NOMO-1 treated with dmso at 0.1 percent for 144 hours (cell line): ENCODE results near the gene CACNB4.
"Not testable (repeated sequence)": the region's sequence is repeated elsewhere in the genome, so short reads cannot be mapped to it uniquely, and the experiment has no call there.

Experiments
- DNase-seq: peaks from one replicate; lab custom pipeline; 2025; ENCODE audit not compliant: unreplicated experiment; lab: John Stamatoyannopoulos, UW

CACNB4 gene

DNA sequence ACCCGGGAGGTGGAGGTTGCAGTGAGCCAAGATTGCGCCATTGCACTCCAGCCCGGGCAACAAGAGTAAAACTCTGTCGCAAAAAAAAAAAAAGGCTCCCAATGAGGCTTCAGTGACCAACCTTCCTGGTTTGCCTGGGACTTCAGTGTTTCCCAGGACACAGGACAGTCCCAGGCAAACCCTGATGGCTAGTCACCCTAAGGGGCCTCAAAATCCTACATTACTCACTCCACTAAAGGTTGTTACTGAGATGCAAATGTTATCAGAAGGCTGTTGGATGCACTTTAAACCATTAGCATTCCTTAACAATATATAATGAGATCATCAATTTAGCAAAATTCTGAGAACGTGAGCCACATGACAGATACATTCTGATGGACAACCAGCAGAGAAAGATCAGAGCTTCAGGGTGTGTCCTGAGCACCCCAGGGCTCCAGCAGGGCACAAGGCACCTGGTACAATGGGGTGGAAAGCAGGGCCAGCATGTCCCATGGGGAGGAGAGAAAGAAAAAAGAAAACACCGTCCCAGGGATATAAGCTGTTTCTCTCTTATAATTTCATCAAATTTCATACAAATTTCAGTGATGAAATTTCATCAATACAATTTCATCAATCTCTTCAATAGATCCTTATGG lies 152.5 kb downstream of the CACNB4 start:
- no peak for DNase-seq

DNA sequence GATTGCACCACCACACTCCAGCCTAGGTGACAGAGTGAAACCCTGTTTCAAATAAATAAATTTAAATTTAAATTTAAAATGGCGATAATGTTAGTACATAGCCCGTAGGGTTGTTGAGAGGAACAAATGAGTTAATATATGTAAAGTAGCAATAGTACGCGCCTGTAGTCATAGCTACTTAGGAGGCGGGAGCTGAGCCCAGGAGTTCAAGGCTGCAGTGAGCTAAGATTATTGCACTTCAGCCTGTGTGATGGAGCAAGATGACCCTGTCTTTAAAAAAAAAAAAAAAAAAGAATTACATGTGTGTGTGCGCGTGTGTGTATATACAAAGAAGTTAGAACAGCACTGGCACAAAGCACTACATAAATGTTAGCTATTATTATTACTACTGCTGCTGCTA lies 153.2 kb downstream of the CACNB4 start:
- no peak for DNase-seq

DNA sequence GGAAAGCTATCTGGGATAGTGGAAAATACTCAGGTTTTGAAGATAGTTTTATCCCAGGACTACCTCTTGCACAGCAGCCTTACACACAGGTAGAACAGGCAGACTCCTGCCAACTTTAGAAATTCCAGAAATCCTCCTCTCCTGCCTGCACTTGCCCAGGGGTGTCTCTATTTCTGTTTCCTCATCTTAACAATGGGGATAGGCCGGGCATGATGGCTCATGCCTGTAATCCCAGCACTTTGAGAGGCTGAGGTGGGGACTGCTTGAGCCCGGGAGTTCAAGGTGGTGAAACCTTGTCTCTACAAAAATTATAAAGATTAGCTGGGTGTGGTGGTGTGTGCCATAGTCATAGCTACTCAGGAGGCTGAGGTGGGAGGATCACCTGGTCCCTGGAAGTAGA lies 153.7 kb downstream of the CACNB4 start:
- DNase-seq, result no peak

DNA sequence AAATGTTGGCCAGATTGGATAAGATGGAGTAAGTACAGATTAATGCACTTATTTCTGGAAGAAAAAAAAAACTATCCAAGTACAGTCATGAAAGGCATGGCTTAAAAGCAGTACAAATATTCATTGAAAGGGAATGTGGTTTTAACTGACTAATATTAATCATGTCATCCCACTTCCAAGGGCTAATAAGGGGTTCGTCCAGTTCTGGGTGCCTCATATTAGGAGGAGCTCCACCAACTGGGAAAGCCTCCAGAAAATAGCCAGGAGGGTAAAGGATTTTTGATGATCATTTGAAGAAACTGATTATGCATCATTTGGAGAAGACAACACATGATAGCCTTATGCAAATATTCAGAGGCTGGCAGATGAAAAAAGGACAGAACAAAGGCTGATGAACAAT lies 155.4 kb downstream of the CACNB4 start:
- no peak for DNase-seq

DNA sequence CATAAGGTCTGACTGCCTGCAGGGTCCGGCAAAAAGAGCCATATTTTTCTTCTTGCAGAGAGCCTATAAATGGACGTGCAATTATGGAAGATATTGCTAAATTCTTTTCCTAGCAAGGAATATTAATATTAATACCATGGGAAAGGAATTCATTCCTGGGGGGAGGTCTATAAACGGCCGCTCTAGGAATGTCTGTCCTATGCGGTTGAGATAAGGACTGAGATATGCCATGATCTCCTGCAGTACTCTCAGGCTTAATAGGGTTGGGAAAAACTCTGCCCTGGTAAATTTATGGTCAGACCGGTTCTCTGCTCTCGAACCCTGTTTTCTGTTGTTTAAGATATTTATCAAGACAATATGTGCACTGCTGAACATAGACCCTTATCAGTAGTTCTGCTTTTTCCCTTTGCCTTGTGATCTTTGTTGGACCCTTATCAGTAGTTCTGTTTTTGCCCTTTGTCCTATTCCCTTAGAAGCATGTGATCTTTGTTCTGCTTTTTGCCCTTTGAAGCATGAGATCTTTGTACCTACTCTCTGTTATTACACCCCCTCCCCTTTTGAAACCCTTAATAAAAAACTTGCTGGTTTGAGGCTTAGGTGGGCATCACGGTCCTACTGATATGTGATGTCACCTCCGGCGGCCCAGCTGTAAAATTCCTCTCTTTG lies 156.2 kb downstream of the CACNB4 start:
- not testable (repeated sequence) for DNase-seq

DNA sequence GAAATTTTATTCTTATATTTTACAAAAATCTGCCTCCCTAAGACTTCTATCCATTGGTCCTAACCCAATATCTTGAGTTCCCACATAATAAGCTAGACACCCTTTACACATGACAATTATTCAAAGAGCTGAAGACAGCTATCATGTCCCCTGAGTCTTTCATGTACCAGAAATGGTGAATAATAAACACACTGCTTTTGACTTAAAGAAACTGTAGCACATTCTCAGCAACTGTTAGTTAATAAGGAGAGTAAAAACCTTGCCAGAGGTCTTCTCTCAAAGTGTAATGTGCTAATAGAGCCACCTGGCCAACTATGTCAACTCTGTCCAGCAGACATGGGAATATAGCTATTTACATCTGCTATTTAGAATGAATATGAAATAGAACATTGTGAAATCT lies 160.9 kb downstream of the CACNB4 start:
- no peak for DNase-seq

DNA sequence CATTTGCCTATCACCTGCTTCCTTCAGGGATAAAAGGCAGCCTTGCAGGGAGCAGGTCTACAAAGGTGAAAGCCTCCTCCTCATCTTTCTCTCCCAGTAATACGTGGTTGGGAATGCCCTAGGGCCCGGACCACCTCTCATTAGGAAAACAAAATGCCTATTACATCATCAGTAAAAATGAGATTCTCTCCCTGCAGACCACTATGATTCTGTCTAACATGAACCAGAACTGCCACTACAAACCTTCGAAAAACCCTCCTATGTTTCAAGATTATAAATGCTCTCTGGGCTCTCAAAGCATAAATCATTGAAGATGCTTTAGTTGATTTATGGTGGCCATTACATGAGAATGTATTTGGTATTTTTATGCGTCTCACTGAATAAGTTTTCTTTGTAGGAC lies 162.2 kb downstream of the CACNB4 start:
- no peak for DNase-seq

DNA sequence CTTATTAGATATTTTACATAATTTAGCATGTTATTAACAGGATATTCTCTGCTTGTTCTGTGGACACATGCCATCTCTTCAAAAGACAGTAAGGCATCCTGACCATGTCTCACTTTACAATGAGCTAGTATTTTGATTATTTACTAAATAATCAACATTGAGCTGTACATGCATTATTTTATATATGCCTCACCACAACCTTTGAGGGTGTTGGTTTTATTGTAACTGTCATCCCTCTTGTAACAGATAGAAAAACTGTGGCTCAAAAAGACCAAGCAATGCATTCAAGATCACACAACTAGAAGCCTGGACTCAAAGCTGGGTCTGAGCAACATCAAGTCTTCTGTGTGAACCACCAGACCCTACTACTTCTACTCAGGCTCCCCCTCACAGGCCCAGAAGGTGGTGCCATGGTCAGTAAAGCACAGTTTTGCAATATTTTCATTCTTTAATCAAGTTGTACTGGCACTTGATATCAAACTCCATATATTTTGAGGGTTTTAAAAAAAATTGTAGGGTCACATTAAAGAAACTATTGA lies 165.5 kb downstream of the CACNB4 start:
- no peak for DNase-seq

DNA sequence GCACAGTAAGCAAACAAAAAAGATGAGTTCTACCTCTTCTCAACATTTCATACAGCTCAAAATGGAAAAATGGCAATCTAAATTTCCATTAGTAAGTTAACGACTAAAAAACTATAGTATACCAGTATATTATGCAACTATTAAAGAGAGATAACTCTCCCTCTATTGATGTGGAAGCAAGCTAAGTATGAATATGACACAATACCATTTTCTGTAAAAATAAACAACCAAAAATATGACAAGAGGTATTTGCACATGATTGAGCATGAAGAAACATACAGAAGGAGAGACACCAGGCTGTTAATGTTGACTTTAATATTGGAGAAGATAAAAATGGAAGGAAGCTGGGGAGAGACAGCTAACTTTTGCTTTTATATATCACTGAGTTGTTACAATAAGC lies 167.1 kb downstream of the CACNB4 start:
- no peak for DNase-seq

DNA sequence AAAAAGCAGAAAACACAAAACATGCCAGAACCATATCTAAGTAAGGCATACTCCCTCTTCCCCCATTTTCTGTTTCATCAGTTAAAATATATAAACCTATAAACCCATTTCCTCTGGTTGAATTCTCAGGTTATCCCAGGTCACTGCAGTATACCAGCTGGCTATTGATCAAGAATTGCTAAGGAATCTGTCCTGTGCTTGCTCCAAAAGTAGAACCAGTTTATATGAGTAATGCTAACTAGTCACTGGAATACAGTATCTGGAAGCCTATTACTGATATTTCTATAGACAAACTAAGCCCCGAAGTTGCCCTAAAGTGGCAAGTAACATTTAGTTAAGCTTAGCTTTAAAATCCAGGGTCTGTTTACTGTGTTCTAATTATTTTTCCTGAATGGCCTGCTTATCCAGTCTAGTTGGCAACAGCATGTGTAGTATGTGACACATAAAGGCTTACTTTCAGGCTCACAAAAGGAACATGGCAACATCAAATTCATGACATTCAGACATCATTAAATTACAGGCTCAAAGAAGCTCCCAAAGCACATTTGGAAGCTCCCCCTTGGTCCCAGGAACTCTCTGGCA lies 167.7 kb downstream of the CACNB4 start:
- DNase-seq, result no peak

DNA sequence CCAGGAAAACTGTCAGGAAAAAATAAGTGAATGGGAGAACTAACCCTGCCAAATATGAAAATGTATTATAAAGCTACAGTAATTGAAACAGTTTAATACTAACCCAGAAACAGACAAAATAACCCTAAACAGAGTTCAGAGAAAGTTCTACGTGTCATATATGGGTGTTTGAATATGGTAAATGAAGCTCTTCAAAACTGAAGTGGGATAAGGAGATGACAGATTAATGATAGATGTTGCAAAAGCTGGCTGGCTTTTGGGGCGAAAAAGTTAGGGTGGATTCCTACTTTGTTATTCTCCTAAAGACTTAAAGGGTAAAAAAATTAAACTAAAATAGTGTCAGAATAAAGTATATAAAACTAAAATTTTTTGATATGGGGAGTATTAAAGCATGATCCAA lies 168.8 kb downstream of the CACNB4 start:
- DNase-seq, result no peak

DNA sequence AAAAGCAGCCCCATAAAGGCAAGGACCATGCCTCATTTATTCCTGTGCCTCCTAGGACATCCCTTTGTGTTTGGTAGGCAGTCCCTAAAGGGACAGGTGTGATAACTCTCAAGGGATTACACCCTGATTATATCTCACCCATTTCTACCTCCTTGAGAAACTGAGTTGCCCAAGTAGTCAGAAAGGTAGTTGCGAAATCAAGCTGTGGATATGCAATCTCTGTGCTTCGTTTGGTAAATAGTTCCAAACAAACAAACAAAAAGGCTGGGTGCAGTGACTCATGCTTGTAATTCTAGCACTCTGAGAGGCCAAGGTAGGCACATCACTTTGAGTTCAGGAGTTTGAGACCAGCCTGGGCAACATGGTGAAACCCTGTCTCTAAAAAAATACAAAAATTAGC lies 170.5 kb downstream of the CACNB4 start:
- no peak for DNase-seq

DNA sequence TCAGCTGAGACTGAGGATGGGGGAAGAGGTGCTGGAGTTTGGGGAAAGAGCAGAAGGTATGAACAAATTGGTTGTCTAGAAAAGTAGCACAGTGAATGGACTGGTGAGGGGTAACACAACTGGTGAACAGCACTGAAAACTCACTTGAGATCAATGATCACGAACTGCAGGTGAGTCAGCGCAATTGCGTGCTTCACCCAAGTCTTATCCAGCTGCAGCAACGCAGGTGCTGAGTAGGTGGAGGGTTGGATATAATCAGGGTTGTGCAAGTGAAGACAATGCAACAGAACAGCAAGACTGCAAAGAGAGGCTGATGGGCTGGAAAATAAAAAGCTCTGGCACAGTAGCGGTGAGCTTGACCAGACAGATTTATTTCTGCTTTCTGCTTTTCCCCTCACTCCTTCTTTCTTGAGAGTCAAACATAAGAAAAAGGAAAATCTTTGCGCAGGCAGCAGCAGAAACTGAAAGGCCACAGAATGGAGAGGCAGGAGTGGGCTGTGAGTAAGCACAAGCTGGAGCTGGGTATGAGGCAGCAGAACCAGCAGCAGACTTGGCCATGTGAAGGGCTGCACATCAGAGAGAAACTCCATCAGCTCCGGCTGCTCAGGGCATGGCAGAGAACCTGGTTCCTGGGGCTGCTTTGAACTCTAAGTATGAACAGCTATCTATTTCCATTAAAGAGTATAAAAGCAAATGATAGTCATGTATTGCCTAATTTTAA lies 171.2 kb downstream of the CACNB4 start:
- no peak for DNase-seq

DNA sequence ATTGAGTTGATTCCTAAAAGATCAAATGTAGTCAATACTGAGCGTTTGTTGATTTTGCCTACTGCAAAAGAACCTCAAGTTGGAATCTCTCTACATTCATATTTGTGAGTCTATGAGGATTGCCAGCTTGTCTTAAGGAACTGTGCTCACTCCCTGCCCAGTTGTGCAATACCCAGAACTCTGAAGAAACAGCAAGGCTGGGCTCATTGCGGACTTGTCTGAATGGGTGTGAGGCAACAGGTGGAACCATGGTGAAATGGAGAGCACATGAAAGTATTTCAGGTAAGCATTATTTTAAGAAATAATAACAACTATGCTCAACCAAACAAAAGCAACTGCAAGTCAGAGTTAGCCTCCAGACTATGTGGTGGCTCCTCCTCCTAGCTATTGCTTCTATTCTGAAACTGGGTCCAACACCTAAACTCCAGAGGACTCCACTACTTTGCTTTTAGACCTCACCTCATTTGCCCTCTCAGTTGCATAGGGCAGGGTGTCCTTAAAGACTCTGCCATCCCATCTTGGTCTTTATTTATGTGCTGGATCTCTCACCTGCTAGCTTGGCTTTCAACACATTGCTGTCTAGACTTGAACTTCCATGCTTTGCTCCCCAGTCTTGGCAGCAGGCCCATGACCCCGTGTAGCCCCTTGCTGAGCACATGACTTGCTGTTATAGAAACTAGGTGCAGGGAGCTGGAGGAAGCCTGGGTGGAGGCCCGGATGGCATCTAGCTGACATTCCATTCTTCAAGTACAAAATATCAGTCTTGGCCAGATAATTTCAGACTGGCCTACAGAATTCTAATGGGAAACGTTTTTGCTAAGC lies 175.8 kb downstream of the CACNB4 start:
- peak; percentile 74 for DNase-seq

DNA sequence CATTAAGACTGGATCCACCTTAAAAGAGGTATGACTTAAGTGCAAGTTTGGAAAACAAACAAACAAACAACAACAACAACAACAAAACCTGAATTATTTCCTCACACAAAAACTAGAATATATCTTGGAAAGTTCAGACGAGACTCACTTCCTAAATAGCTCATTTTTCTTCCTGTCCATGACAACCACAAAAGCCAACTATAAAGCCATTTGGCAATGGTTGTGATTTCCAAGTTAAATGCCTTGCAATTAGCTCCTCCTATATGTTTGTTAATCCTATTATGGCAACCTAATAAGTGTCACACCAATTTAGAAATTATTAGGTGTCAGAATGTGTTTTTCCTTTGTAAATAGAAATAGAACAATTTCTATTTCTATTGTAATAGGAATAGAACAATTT lies 179.1 kb downstream of the CACNB4 start:
- no peak for DNase-seq

DNA sequence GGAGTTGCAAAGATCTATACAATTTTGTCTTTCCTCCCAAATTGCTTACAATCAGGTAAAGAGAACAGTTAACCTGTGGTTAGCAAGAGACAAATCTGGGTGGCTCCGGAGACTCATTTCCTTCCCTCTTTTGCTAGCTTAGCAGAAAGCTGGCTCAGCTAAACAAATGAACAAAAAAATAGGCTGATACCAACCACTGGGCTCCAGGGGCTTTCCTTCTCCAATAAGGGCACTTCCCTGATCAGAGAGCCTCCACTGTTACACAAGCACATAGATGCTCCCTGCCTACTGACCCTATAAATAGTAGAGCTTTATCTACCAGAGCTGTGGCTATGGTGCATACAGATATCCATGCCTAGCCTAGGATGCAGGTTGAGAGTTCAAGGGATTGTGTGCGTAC lies 180.5 kb downstream of the CACNB4 start:
- peak; percentile 77 for DNase-seq

DNA sequence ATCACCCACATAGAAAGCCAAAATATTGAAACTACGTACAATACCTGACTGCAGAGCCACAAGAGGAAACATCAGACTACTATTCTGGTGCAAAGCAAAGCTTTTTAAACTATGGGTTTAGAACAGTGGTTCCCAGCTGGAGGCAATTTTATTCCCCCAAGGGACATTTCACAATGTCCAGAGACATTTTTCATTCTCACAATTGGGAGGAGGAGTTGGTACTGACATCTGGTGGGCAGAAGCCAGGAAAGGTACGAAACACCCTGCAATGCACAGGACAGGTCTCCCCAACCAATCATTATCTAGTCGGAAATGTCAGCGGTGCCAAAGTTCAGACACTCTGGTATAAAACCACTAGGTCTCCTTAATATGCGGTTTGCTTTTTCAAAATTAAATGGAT lies 182.2 kb downstream of the CACNB4 start:
- peak; percentile 24 for DNase-seq

DNA sequence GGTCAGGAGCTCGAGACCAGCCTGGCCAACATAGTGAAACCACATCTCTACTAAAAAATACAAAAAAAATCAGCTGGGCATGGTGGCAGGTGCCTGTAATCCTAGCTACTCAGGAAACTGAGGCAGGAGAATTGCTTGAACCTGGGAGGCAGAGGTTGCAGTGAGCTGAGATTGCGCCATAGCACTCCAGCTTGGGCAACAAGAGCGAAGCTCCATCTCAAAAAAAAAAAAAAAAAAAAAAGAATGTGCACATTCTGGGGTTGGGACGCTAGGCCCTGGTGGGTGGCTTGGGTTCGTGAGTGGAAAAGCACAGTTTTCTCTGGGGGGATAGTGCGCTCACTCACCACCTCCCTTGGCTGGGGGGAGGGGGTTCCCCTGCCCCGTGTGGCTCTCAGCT lies 183.2 kb downstream of the CACNB4 start:
- not testable (repeated sequence) for DNase-seq

DNA sequence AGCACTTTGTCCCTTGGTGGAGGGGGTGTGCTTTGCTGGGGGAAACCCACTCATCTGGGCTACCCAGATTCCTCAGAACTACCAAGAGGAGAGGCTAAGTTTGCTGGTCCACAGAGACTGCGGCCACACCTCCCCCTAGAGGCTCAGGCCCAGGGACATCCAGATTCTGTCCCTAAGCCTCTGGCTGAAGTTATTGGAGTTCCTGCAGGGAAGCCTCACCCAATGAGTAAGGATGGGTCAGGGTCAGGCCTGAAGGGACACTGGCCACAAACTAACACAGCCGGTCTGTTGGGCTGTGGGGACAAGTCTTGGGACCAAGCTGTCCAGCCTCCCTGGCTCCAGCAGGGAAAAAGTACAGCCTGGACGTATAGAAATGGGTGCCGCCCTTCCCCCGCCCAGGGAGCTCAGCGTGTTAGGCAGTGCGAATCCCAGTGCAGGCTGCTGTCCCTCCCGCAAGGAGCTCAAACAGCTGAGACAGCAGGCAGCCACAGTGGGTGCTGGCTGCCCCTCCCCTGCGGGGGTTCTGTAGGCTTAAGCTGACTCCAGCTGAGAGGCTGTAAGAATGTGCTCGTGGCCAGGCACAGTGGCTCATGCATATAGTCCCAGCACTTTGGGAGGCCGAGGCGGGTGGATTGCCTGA lies 183.7 kb downstream of the CACNB4 start:
- DNase-seq, result no peak

DNA sequence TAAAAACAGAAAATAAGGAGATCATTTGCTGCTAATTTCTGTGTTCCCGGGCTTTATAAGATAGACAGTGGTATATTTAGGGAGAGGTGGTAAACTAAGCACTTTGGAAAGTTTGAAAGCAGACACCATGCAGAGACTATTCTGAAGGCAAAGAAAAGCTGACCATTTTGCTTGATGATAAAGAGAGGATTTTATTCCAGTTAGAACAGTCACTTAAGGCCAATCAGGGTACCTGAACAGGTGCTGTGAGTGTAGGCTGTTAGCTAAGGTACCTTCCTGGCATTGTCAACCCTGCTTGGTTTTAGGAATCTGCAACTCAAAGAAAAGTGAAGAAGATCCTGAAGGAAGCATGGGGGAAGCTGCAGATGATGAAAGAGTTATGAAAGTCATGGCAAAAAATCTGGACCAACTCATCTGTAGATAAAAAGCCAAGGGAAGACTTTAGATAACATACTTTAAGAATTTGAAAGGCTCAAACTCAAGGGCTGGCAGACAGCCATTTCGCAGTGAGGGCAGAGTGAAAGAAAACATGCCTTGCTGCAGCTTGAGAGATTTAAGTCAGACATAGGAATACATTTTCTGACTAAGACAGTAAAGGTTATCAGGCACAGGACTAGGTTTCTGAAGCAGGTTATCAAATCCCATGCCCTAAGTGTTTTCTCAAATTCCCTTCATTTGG lies 190.5 kb downstream of the CACNB4 start:
- DNase-seq, result no peak
